GM13977 (cell line): ENCODE results near the gene TLR2.
"Not testable (repeated sequence)": the region's sequence is repeated elsewhere in the genome, so short reads cannot be mapped to it uniquely, and the experiment has no call there.

Experiments used
- DNase-seq: peaks from one replicate; pipeline ENCODE4 v3.0.0; 2012; ENCODE audit warnings: low spot score
- CTCF ChIP-seq: IDR thresholded peaks from 2 replicates; pipeline ENCODE4 v1.5.1; 2012; ENCODE audit warnings: mild to moderate bottlenecking, control low read depth; ENCODE audit not compliant: insufficient read depth; ENCODE audit errors: extremely low read depth, missing control alignments
- in situ Hi-C: fragments of 300-500 bp; cut with MboI; formaldehyde crosslinking; loops from one replicate; pipeline ENCODE4 v1.12.0; 2022; ENCODE audit warnings: low sequenced_read_pairs, low pct_unique_long_range_greater_than_20kb, mixed read lengths, inconsistent platforms; ENCODE audit not compliant: unreplicated experiment

Gene TLR2

GRCh38 chr4:153655928-153656327 lies 28.2 kb upstream of the TLR2 start:
- no peak for DNase-seq
- no peak for TF ChIP-seq CTCF
- in situ Hi-C loops = no loop called here

- in situ Hi-C loops = no loop called here
- no peak for DNase-seq
- no peak for TF ChIP-seq CTCF
These were observed 22.8 kb upstream of the TLR2 start for GRCh38 chr4:153661215-153661822.

GRCh38 chr4:153661908-153662307 lies 22.2 kb upstream of the TLR2 start:
- no peak for TF ChIP-seq CTCF
- in situ Hi-C loops = no loop called here

GRCh38 chr4:153663667-153664066 lies 20.4 kb upstream of the TLR2 start:
- in situ Hi-C loops = no loop called here
- no peak for TF ChIP-seq CTCF
- DNase-seq = no peak

More at GRCh38 chr4:153661908-153662307, 22.2 kb upstream of the TLR2 start:
- no peak for DNase-seq

GRCh38 chr4:153666505-153666904 lies 17.6 kb upstream of the TLR2 start:
- DNase-seq, in situ Hi-C loops: not testable (repeated sequence)

- TF ChIP-seq CTCF = no peak
- DNase-seq = no peak
- in situ Hi-C loops = no loop called here
These were observed 15.4 kb upstream of the TLR2 start for GRCh38 chr4:153668647-153669046.

GRCh38 chr4:153669838-153670237 lies 14.2 kb upstream of the TLR2 start:
- no peak for DNase-seq
- in situ Hi-C loops = no loop called here
- no peak for TF ChIP-seq CTCF
